ENCODE results near the gene KIF26B.
A peak's percentile ranks its signal among the peaks of the same experiment; 100 is the strongest.

KIF26B gene

DNA sequence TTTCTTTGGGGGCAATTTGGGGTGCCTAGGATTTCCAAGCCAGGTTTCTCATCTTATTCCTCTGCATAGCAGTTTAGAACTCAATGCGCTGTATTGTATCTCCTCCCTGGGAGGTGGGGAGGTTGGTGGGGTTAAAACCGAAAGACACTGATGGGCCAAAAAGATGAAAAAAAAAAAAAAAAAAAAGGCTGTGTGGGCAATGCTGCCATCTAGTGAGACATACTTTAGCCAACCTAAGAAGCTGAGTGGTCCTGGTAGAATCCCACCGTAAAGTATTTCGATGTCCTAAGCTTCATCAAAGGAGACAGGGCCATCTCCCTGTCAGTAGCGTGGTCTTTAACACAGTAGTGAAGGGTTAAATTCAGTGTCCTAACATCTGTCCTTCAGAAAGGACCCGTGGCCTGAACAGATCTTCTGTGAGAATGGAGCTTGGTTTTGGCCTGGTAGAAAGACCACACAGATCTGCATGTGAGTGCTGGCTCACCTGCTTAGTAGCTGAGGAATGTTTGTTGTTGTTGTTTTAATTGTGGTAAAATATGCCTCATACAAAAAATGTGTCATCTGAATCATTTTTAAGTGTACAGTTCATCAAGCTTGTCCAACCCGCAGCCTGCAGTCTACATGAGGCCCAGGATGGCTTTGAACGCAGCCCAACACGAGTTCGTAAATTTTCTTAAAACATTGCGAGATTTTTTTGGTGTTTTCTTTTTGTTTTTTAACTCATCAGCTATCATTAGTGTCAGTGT lies 226.2 kb downstream of the KIF26B start:
- Histone ChIP-seq H3K4me2 (ENCODE audit: low read length) (no peak overlapping the region), H3K4me3 (ENCODE audit: low read length) (no peak overlapping the region), H2AFZ (ENCODE audit: low read depth, low read length) (no peak overlapping the region), H3K79me2 (ENCODE audit: low read length) (no peaks in the 10 kb centered on the region), H3K9ac (ENCODE audit: low read length) (no peak overlapping the region), H3K36me3 (replicated peaks; ENCODE audit: low read depth, low read length) (no peaks in the 10 kb centered on the region), H3K27ac (ENCODE audit: low read length) (no peak overlapping the region), H4K20me1 (ENCODE audit: insufficient read depth, low read length) (no peaks in the 10 kb centered on the region), H3K27me3 (ENCODE audit: low read depth, low read length) (peaks cover 44% of the 10 kb centered on the region), H3K9me3 (ENCODE audit: insufficient read depth, low read length) (no peaks in the 10 kb centered on the region), H3K4me1 (ENCODE audit: low read length) (no peaks in the 10 kb centered on the region)
- TF ChIP-seq EZH2phosphoT487 (IDR thresholded peaks at IDR 0.05; ENCODE audit: low read depth) = no peak
- TF ChIP-seq, protein P1, sequence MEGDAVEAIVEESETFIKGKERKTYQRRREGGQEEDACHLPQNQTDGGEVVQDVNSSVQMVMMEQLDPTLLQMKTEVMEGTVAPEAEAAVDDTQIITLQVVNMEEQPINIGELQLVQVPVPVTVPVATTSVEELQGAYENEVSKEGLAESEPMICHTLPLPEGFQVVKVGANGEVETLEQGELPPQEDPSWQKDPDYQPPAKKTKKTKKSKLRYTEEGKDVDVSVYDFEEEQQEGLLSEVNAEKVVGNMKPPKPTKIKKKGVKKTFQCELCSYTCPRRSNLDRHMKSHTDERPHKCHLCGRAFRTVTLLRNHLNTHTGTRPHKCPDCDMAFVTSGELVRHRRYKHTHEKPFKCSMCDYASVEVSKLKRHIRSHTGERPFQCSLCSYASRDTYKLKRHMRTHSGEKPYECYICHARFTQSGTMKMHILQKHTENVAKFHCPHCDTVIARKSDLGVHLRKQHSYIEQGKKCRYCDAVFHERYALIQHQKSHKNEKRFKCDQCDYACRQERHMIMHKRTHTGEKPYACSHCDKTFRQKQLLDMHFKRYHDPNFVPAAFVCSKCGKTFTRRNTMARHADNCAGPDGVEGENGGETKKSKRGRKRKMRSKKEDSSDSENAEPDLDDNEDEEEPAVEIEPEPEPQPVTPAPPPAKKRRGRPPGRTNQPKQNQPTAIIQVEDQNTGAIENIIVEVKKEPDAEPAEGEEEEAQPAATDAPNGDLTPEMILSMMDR (IDR thresholded peaks at IDR 0.05; ENCODE audit: low read depth, low read length) = peak; percentile 64

DNA sequence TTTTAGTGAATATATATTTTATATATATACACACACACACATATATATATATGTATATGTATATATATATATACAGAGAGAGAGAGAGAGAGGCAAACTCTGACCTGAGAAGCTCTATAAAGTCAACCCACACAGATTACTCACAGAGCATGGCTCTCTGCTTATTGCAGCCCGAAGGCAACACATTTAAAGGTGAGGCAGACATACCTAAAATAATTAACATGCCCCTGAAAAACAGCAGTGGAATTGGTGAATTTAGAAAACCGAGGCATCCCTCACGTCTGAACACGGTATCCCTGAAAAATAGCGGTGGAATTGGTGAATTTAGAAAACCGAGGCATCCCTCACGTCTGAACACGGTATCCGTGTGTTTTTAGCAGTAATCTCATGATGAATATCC lies 228.2 kb downstream of the KIF26B start:
- no peaks in the 10 kb centered on the region for H3K79me2 ChIP-seq (ENCODE audit: low read length)

DNA sequence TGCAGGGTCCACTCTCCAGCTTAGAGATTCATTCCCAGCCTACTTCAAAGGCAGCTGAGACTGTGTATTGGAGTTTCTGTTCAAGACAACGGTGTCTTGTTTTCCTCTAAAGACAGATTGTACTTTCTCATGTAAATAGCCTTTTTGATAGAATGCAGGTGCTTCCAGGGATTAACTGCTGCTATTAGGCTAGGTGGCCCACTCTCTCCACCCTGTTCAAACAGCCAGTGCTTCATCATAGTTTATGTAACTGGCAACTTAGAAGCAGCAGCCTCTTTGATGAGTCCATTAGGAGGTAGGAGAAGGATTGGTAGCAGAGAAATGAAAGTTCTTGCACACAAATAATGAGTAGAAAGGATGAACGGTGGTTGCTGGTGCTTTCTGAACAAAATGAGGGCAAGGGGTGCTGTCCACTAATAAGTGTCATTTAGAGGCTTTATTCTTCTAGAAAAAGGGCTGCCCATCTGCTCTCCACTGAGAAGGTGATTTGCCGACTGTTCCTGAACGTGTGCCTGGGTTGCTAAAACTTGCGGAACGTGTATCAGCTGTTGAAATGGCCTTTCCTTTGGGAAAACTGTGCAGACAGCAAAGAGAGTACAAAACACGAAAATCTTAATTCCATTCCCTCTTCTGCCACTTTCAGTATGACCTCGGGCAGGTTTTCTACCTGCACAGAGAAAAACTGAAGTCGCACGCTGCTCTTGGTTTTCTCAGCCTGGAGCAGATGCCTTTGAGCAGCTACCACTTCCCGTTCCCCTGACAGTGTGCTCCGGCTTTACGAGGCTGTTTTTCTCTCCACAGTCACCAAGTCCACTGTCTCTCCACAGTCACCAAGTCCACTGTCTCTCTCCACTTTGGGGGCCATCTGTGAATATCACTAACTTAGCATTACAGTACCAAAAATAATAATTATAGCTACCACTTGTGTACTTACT lies 228.9 kb downstream of the KIF26B start:
- Histone ChIP-seq H2AFZ (ENCODE audit: low read depth, low read length) (no peak overlapping the region), H3K27ac (ENCODE audit: low read length) (no peak overlapping the region), H3K27me3 (ENCODE audit: low read depth, low read length) (peaks cover 48% of the 10 kb centered on the region)

More for the DNA sequence above, 228.2 kb downstream of the KIF26B start:
- no peak overlapping the region for H2AFZ ChIP-seq (ENCODE audit: low read depth, low read length)
- H3K4me2 ChIP-seq (ENCODE audit: low read length) = no peak overlapping the region
- H3K4me1 ChIP-seq (ENCODE audit: low read length) = no peaks in the 10 kb centered on the region
- H3K9ac ChIP-seq (ENCODE audit: low read length) = no peak overlapping the region
- H3K4me3 ChIP-seq (ENCODE audit: low read length) = no peak overlapping the region
- H3K27me3 ChIP-seq (ENCODE audit: low read depth, low read length) = peaks cover 43% of the 10 kb centered on the region
- TF ChIP-seq, protein P1 (IDR thresholded peaks at IDR 0.05; ENCODE audit: low read depth, low read length) = no peak
- no peak for TF ChIP-seq EZH2phosphoT487 (IDR thresholded peaks at IDR 0.05; ENCODE audit: low read depth)
- no peaks in the 10 kb centered on the region for H4K20me1 ChIP-seq (ENCODE audit: insufficient read depth, low read length)
- H3K9me3 ChIP-seq (ENCODE audit: insufficient read depth, low read length) = no peaks in the 10 kb centered on the region
- no peak overlapping the region for H3K27ac ChIP-seq (ENCODE audit: low read length)
- H3K36me3 ChIP-seq (replicated peaks; ENCODE audit: low read depth, low read length) = no peaks in the 10 kb centered on the region

More for the DNA sequence above, 228.9 kb downstream of the KIF26B start:
- Histone ChIP-seq H3K36me3 (replicated peaks; ENCODE audit: low read depth, low read length) (no peaks in the 10 kb centered on the region), H4K20me1 (ENCODE audit: insufficient read depth, low read length) (no peaks in the 10 kb centered on the region), H3K4me2 (ENCODE audit: low read length) (no peak overlapping the region), H3K4me1 (ENCODE audit: low read length) (no peaks in the 10 kb centered on the region), H3K9me3 (ENCODE audit: insufficient read depth, low read length) (no peaks in the 10 kb centered on the region), H3K79me2 (ENCODE audit: low read length) (no peaks in the 10 kb centered on the region), H3K9ac (ENCODE audit: low read length) (no peak overlapping the region), H3K4me3 (ENCODE audit: low read length) (no peak overlapping the region)
- no peak for TF ChIP-seq EZH2phosphoT487 (IDR thresholded peaks at IDR 0.05; ENCODE audit: low read depth)
- TF ChIP-seq, protein P1 (IDR thresholded peaks at IDR 0.05; ENCODE audit: low read depth, low read length) = no peak

All from OCI-LY3 (cell line).